ENCODE results near the gene LRRC4C. TPM values are rescaled to one million over a fixed set of nuclear protein-coding genes. Genes with fewer than 3 reads are reported as not detected.
A peak's percentile ranks its signal among the peaks of the same experiment; 100 is the strongest.

Gene LRRC4C
- total and polyA plus RNA-seq, 12 donors: 0.15 to 0.93 (median 0.40) TPM

DNA sequence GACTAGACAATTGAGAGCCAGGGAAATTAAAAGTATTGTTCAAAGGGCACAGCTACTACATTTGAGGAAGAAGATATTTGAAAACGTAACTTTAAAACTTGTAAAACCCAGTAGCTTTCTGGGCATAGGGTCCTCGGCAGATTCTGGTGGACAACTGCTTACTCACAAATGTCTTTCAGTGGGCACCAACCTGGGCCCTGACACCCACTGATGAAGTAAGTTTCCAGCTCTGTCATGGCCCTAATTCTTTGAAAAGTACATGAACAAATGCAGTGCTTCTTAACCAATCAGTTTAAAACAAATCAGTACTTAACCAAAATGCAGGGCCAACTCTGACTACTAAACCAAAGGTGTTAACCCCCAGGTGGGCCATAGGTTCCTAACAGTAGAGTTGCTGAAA, 1170.1 kb downstream of the LRRC4C start:
- Histone ChIP-seq H3K4me1 (peaks cover 0 to 12% (median 0%) of the 10 kb centered on the region in 9 donors), H3K27ac (no peak overlapping the region), H3K9me3 (no peaks in the 10 kb centered on the region), H3K27me3 (peaks cover 0 to 32% (median 18%) of the 10 kb centered on the region in 7 donors), H3K36me3 (no peaks in the 10 kb centered on the region), H3K4me3 (no peak overlapping the region)
- ATAC-seq (no peak), DNase-seq (no peak)
- intact Hi-C loops (cut with DNase I): no loop called here
- 72 to 76% methylated on average over 2 of the region's 2 CpGs for WGBS, 2 donors
- TF ChIP-seq, protein P1, sequence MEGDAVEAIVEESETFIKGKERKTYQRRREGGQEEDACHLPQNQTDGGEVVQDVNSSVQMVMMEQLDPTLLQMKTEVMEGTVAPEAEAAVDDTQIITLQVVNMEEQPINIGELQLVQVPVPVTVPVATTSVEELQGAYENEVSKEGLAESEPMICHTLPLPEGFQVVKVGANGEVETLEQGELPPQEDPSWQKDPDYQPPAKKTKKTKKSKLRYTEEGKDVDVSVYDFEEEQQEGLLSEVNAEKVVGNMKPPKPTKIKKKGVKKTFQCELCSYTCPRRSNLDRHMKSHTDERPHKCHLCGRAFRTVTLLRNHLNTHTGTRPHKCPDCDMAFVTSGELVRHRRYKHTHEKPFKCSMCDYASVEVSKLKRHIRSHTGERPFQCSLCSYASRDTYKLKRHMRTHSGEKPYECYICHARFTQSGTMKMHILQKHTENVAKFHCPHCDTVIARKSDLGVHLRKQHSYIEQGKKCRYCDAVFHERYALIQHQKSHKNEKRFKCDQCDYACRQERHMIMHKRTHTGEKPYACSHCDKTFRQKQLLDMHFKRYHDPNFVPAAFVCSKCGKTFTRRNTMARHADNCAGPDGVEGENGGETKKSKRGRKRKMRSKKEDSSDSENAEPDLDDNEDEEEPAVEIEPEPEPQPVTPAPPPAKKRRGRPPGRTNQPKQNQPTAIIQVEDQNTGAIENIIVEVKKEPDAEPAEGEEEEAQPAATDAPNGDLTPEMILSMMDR (IDR thresholded peaks at IDR 0.05): no peak

DNA sequence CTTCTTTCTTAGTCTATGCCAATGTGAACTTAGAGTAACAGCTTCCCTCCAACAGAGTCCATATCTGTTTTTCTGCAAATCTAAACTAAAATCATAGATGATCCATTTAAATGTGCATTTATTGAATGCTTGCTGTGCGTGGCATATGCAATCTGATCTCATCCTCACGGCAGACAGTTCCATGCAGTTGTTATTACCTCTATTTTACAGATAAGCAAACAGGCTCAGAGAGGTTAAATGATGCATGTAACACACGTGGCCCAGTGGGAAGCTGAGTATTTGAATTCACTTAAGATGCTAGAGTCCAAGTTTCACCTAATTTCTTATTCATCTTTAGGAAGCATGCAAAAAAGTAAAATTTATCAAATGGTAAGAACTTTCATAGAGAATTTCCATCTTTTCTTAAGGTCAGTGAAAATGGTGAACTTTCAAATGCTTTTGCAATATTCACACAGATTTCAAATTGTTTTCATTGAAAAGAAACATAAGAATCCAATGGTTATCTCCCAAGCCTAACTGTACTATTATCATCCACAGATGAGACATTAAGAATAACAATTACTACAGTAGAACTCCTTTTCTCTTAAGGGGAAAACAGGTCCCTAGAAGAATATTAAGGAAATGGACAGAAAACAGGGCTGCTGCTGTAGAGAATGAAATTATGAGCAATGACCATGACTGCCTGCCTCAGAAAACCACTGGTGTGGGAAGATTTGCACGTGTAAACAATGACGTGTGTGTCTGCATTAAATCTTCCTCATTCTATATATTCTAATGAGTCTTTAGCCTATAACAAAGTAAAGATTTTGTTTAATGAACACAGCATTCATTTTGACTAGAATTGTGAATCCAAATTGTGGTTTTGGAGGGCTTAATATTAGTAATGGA, 1171.3 kb downstream of the LRRC4C start:
- 59 to 64% methylated on average over 5 of the region's 5 CpGs for WGBS, 2 donors
- ATAC-seq (no peak), DNase-seq (no peak)
- Histone ChIP-seq H3K4me3 (no peak overlapping the region), H3K9me3 (no peaks in the 10 kb centered on the region), H3K27ac (no peak overlapping the region), H3K27me3 (peaks cover 0 to 21% (median 9%) of the 10 kb centered on the region in 7 donors), H3K36me3 (no peaks in the 10 kb centered on the region), H3K4me1 (peaks cover 0 to 6% (median 0%) of the 10 kb centered on the region in 9 donors)
- TF ChIP-seq, protein P1 (IDR thresholded peaks at IDR 0.05): no peak
- intact Hi-C loops (cut with DNase I): no loop called here

DNA sequence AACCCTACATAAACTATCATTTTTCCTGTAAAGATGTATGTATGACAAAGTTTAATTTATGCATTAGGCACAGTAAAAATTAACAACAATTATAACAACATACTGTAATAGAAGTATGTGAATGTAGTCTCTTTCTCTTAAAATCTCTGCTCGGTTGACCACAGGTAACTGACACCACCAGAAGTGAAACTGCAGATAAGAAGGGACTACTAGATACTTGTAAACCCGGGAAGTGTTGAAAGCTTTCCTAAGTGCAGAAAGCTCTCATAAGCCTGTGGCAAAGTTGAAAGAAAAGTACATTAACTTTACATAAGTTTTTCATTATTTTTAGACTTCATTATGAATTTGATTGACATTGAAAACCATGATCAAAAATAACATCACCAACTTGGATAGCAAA, 1173.3 kb downstream of the LRRC4C start:
- DNase-seq: no peak
- Histone ChIP-seq H3K4me3 (no peak overlapping the region), H3K9me3 (no peaks in the 10 kb centered on the region), H3K27me3 (peaks cover 0 to under 1% (median 0%) of the 10 kb centered on the region in 7 donors), H3K36me3 (no peaks in the 10 kb centered on the region), H3K27ac (no peak overlapping the region), H3K4me1 (peaks cover 0 to 4% (median 0%) of the 10 kb centered on the region in 9 donors)
- intact Hi-C loops (cut with DNase I): no loop called here
- WGBS, 2 donors: 22 to 26% methylated on average over 2 of the region's 2 CpGs
- TF ChIP-seq, protein P1 (IDR thresholded peaks at IDR 0.05): no peak
- ATAC-seq: no peak

DNA sequence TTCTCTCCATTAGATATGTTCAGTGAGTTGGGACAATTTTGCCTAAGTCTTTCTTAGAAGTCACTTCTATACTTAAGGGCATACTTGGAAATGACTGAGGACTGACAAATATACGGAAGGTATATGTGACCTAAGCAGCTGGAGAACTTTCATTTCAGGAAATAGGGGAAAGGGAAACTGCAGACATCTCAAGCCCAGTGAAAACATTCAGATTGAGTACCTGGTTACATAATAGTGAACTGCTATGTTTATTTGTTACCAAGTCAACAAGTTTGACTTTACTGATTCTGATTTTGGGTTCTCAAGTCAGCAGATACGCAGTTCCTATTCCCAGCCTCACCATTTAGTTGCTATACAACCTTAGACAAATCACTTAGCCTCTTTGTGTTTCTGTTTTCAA, 1173.9 kb downstream of the LRRC4C start:
- DNase-seq (no peak), ATAC-seq (peak in 2 of 8 donors; percentile 20 to 27)
- H3K36me3 ChIP-seq: no peaks in the 10 kb centered on the region
- 63 to 69% methylated on average over 2 of the region's 2 CpGs for WGBS, 2 donors
- no peak overlapping the region for H3K4me3 ChIP-seq
- H3K27me3 ChIP-seq: no peaks in the 10 kb centered on the region
- H3K9me3 ChIP-seq: no peaks in the 10 kb centered on the region
- H3K27ac ChIP-seq: no peak overlapping the region
- H3K4me1 ChIP-seq: peaks cover 0 to 4% (median 0%) of the 10 kb centered on the region in 9 donors
- TF ChIP-seq, protein P1 (IDR thresholded peaks at IDR 0.05): no peak
- intact Hi-C loops (cut with DNase I): no loop called here
